Measurements from ENCODE around the gene ZNF576. TPM values are rescaled to one million over a fixed set of nuclear protein-coding genes. Genes with fewer than 3 reads are reported as not detected.
"Not testable (repeated sequence)": the region's sequence is repeated elsewhere in the genome, so short reads cannot be mapped to it uniquely, and the experiment has no call there.

The ZNF576 gene
- total RNA-seq, 1 experiment from 2014 or later, result 43.9 TPM

GRCh38 chr19:43594710-43595604 is 1.4 kb upstream of the ZNF576 start:
- DNase-seq (ENCODE audit: low read depth), result peak; percentile 50
- in situ Hi-C loops (cut with HindIII; ENCODE audit: low pct_unique_long_range_greater_than_20kb, low sequenced_read_pairs), result no loop called here

GRCh38 chr19:43595605-43595998 is 793 bp upstream of the ZNF576 start:
- in situ Hi-C loops (cut with HindIII; ENCODE audit: low pct_unique_long_range_greater_than_20kb, low sequenced_read_pairs), result no loop called here

GRCh38 chr19:43596842-43597461 is 557 bp downstream of the ZNF576 start:
- no peak for DNase-seq (ENCODE audit: low read depth)
- in situ Hi-C loops (cut with HindIII; ENCODE audit: low pct_unique_long_range_greater_than_20kb, low sequenced_read_pairs), result no loop called here

More at GRCh38 chr19:43595605-43595998, 793 bp upstream of the ZNF576 start:
- no peak for DNase-seq (ENCODE audit: low read depth)

GRCh38 chr19:43597876-43598275 is 1.5 kb downstream of the ZNF576 start:
- DNase-seq (ENCODE audit: low read depth), result no peak
- in situ Hi-C loops (cut with HindIII; ENCODE audit: low pct_unique_long_range_greater_than_20kb, low sequenced_read_pairs), result no loop called here

GRCh38 chr19:43598445-43599240 is 2.2 kb downstream of the ZNF576 start:
- in situ Hi-C loops (cut with HindIII; ENCODE audit: low pct_unique_long_range_greater_than_20kb, low sequenced_read_pairs), result no loop called here
- DNase-seq (ENCODE audit: low read depth), result no peak

GRCh38 chr19:43599635-43600295 is 3.4 kb downstream of the ZNF576 start:
- DNase-seq (ENCODE audit: low read depth), result no peak
- in situ Hi-C loops (cut with HindIII; ENCODE audit: low pct_unique_long_range_greater_than_20kb, low sequenced_read_pairs), result no loop called here

- DNase-seq (ENCODE audit: low read depth); in situ Hi-C loops (cut with HindIII; ENCODE audit: low pct_unique_long_range_greater_than_20kb, low sequenced_read_pairs): not testable (repeated sequence)
Observed at GRCh38 chr19:43600326-43600725, 3.9 kb downstream of the ZNF576 start.

- in situ Hi-C loops (cut with HindIII; ENCODE audit: low pct_unique_long_range_greater_than_20kb, low sequenced_read_pairs), result no loop called here
- no peak for DNase-seq (ENCODE audit: low read depth)
Observed at GRCh38 chr19:43605875-43606568, 9.6 kb downstream of the ZNF576 start.

GRCh38 chr19:43606569-43607229 is 10.3 kb downstream of the ZNF576 start:
- in situ Hi-C loops (cut with HindIII; ENCODE audit: low pct_unique_long_range_greater_than_20kb, low sequenced_read_pairs), result no loop called here
- DNase-seq (ENCODE audit: low read depth), result no peak

- in situ Hi-C loops (cut with HindIII; ENCODE audit: low pct_unique_long_range_greater_than_20kb, low sequenced_read_pairs), result no loop called here
- DNase-seq (ENCODE audit: low read depth), result no peak
Observed at GRCh38 chr19:43607238-43608205, 11.1 kb downstream of the ZNF576 start.

GRCh38 chr19:43609872-43610271 is 13.5 kb downstream of the ZNF576 start:
- no peak for DNase-seq (ENCODE audit: low read depth)

GRCh38 chr19:43610493-43610892 is 14.1 kb downstream of the ZNF576 start:
- in situ Hi-C loops (cut with HindIII; ENCODE audit: low pct_unique_long_range_greater_than_20kb, low sequenced_read_pairs), result no loop called here
- DNase-seq (ENCODE audit: low read depth), result no peak

More at GRCh38 chr19:43609872-43610271, 13.5 kb downstream of the ZNF576 start:
- in situ Hi-C loops (cut with HindIII; ENCODE audit: low pct_unique_long_range_greater_than_20kb, low sequenced_read_pairs), result no loop called here

- no peak for DNase-seq (ENCODE audit: low read depth)
- in situ Hi-C loops (cut with HindIII; ENCODE audit: low pct_unique_long_range_greater_than_20kb, low sequenced_read_pairs), result no loop called here
Observed at GRCh38 chr19:43611788-43612187, 15.4 kb downstream of the ZNF576 start, which contains the start of gene SRRM5. Gene SRRM5, plus strand, starts transcription at chr19:43612088. Its CDS starts 34 bp downstream, at chr19:43612122.

GRCh38 chr19:43612374-43612773 is 16.0 kb downstream of the ZNF576 start:
- no peak for DNase-seq (ENCODE audit: low read depth)
- in situ Hi-C loops (cut with HindIII; ENCODE audit: low pct_unique_long_range_greater_than_20kb, low sequenced_read_pairs), result no loop called here

- in situ Hi-C loops (cut with HindIII; ENCODE audit: low pct_unique_long_range_greater_than_20kb, low sequenced_read_pairs), result no loop called here
Observed at GRCh38 chr19:43616306-43616705, 19.9 kb downstream of the ZNF576 start.

GRCh38 chr19:43616954-43617353 is 20.6 kb downstream of the ZNF576 start:
- in situ Hi-C loops (cut with HindIII; ENCODE audit: low pct_unique_long_range_greater_than_20kb, low sequenced_read_pairs), result no loop called here
- DNase-seq (ENCODE audit: low read depth), result no peak

More at GRCh38 chr19:43616306-43616705, 19.9 kb downstream of the ZNF576 start:
- no peak for DNase-seq (ENCODE audit: low read depth)
